NCI-H1417 (cell line): ENCODE results near the gene MICAL3.

ENCODE experiments used
- DNase-seq, 3 experiments: peaks; one replicate each; lab custom pipeline; 2025; lab: John Stamatoyannopoulos, UW

Gene MICAL3

DNA sequence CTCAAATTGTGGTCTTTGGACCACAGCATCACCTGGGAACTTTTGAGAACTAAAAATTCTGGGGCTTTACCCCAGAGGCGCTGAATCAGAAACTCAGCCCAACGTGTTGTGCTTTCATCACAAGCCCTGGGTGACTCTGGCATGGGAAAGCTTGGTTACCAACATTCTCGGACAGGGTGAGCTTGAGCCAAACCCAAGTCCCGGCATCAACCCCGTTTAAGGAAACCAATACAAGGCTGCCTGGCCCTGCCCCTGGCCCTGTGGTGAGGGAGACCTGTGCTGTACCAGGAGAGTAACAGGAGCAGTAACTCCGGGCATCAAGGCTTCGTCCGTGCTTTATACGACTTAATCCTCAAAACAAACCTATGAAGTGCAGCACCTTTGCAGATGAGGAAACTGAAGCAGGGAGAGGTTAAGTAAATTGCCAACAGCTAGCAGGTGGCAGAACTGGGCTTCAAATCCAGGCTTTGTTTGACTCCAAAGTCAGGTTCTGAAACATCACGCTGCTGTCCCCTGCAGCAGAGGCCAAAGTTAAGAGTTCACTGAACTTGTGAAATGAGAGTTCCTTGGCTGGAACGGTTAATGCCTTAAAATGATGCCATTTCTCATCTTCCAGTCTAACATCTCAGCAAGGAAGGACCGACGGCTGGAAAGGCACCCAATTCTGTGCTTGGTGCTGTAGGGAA lies 186.0 kb downstream of the MICAL3 start:
- no peak for DNase-seq

DNA sequence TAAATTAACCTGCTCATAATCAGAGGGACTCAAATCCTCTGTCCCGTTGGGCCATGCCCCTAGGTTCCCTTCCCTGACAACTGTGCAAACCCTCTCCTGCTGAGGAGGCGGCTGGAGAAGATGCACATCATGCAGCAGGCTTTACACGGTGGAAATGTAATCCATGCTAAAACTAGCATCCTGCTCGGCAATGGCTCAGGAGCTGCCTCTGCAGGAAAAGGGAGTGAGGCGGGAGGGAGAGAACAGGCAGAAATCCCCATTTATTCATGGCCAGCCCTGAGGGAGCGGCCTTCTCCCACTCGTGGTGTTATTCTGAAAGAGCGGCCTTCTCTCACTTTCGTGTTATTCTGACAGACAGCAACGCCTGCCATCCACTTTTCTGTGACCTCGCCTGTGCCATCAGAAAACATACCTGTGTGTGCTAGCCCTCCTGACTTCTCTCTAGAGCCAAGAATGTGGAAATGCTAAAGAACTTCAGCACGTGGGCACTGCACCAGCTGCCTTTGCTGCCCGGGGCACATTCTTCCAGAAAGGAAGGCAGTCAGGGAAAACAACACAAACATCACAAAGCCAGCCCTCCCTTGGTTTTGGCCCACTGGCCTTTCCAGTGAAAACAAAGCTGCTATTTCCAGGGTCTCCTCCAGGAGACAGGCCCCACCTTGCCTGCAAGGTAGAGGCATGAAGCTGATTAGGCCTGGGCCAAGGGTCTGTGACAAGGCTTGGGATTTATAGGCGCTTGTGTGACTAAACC lies 187.2 kb downstream of the MICAL3 start:
- no peak for DNase-seq

DNA sequence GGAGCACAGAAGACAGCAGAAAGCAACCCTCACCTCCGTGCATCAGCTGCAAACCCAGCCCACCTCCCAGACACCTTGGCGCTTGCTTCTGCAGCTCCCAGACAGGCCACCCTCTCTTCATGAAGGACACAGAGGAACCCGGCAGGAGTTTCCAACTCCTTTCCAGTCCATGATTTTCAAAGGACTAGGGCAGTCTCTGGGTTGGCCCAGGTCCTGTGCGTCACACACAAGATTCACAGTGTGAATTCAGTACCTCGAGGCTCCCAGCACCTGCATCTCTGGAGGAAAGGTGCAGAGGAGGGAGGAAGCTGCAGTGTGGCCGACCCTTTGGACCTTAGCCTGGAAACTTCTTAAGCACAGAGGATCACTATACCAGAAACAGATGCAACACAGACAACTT lies 189.1 kb downstream of the MICAL3 start:
- no peak for DNase-seq

GRCh38 chr22:17833489-17833888 lies 190.9 kb downstream of the MICAL3 start:
- DNase-seq = no peak

DNA sequence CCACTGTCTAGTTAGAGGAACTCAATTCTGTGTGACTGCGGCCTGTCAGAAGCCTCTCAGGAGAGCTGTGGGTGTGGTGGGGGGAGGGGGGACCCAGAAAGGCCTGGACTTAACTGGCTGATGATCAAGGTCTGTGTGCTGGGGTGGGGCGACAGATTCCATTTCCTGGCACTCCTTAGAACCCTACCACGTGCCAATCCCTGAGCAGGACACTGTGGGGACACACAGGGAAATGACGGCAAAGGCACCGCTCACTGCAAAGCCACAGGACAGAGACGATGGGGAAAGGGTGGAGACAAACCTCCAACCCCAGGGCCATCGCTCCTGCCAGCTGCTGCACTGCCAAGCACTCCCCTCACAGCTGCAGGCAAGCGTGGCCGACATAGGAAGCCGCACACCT lies 191.7 kb downstream of the MICAL3 start:
- DNase-seq = peak in 1 of 3 experiments; percentile 13

DNA sequence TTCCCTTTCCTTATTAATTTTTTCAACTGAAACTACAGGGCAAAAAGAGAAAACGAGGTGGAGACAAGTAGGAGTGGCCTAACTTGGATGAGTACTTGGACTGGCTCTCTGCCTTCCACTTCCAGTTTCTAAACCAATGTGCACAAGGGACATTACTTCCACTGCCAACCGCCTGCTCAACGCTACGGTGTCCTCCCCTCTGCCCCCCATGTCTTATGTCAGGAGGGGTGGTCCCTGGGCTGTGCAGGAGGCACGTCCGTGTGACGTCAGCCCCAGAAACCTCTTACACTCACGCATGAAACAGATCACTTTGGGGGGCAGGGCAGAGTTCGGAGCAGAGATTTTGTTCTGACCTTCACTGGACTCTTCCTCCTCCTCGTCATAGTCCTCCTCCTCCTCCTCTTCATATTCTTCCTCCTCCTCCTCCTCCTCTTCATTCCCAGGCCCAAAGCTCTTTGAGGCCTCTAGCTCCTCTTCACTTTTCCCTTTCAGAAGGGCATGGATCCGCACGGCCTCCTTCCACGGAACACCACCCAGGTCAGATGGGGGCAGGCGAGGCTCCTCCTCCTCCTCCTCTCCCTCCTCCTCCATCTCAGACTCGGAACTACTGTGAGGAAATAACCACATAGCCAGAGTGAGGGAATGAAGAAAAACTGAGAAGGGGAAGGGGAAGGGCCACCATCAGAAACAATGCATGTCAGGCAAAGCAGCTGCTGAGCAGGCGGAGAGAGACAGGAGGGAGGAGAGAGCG lies 192.7 kb downstream of the MICAL3 start:
- no peak for DNase-seq

DNA sequence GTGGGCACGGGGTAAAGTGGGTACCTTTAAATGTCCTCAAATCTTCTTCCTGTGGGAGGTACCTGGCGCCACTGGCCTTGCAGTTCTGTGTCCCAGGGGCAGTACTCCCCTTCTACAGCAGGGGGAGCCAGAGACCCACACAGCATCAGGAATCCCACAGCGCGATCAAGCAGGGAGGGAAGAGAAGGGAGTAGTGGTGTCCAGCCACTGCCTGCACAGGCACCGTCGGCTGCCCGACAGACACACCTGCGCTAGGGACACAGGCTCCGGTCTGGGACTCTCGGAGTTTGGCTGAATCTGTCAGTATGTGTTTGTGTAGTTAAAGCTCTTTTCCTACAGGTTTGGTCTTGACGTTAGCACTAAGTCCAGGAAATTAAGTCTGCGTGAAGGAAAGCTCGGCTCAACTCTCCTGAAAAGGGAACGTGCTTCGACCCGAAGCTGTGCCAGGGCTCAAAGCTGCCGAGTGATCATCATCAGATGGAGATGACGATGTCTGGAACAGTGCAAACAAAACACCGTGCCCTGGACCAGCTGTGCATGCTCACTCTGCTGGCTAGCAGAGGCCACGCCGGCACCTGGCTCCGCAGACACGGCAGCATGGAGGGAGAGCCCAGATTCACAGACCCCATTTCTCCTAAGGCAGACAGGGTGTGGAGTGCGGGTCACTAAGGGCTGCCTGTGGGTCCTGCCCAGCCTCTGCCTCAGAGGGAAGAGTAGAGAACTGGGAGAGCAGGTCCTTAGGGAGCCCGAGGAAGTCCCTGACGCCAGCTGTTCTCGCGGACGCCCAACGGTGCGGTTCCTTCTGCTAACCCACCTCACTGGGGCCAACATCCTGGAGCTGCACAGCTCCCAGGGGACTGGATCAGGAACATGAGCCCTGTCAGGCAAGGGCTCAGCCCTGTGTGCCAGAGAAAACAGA lies 194.1 kb downstream of the MICAL3 start:
- peak; percentile 59 to 78 (median 64) for DNase-seq

- DNase-seq = no peak
Observed at GRCh38 chr22:17829695-17830042, 194.7 kb downstream of the MICAL3 start.

DNA sequence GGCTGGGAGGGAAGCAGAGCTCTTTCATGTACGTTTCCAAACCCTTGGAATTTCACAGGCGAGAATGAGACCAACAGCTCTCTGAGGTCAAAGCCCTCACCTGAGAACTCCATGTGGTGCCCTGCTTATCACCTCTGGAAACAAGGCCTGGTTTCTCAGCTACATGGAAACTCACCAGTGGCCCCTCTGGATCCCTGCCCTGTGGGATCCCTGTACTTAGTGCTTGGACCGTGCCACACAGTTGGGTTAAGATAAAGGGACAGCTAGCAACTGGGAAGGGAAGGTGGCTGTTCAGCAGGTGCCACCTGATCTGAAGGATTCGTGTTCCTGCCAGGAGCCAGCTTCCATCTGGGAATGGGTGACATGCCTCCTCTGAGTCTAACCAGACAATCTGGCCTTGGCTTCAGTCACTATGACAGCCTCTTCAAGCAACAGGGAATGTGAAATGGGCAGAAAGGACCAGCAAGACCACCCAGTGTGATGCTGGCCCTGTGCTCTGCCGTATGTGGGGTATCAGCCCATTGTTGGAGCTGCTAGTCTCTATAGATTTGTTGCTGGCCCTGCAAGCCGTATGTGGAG lies 195.8 kb downstream of the MICAL3 start:
- no peak for DNase-seq

GRCh38 chr22:17827466-17827865 lies 196.9 kb downstream of the MICAL3 start:
- DNase-seq = no peak

GRCh38 chr22:17825876-17826550 lies 198.3 kb downstream of the MICAL3 start:
- DNase-seq = no peak

GRCh38 chr22:17824457-17824856 lies 199.9 kb downstream of the MICAL3 start:
- no peak for DNase-seq

GRCh38 chr22:17823964-17824363 lies 200.4 kb downstream of the MICAL3 start:
- DNase-seq = no peak

DNA sequence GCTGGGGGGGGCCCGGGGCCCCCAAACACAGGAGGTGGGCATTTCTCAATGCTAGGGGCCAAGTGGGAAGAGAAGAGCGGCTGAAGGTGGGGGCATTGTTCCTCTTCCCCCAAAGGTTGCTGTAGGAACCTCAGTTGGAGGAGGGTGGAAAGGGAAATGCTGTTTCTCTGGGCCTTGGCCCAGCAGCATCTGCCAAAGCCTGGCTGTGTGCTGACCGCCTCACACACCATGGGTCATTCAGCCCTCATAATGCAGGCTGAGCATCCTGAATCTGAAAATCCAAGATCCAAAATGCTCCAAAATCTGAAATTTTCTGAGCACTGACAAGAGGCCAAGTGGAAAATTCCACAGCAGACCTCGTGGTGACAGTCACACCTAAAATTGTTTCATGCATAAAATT lies 201.1 kb downstream of the MICAL3 start:
- DNase-seq = no peak

GRCh38 chr22:17822087-17822486 lies 202.3 kb downstream of the MICAL3 start:
- no peak for DNase-seq

GRCh38 chr22:17820879-17821439 lies 203.4 kb downstream of the MICAL3 start:
- no peak for DNase-seq

GRCh38 chr22:17818649-17819048 lies 205.7 kb downstream of the MICAL3 start:
- no peak for DNase-seq

DNA sequence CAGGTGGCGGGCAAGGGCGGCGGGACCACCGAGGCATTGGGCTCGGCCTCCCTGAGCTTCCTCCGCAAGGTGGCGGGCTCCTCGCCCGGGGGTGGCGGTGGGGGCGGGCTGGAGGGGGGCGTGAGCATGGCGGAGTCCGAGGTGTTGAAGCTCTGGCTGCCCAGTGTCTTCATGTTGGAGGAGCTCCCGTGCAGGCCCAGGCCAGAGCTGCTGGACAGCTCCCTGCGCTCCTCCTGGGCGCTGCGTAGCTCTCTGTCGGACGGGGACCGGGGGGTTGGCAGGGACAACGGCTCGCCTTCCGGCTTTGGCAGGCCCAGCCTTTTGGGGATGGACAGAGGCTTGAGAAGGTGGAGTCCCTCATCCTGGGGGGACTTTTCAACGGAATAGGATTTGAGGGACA lies 206.2 kb downstream of the MICAL3 start:
- DNase-seq = no peak

DNA sequence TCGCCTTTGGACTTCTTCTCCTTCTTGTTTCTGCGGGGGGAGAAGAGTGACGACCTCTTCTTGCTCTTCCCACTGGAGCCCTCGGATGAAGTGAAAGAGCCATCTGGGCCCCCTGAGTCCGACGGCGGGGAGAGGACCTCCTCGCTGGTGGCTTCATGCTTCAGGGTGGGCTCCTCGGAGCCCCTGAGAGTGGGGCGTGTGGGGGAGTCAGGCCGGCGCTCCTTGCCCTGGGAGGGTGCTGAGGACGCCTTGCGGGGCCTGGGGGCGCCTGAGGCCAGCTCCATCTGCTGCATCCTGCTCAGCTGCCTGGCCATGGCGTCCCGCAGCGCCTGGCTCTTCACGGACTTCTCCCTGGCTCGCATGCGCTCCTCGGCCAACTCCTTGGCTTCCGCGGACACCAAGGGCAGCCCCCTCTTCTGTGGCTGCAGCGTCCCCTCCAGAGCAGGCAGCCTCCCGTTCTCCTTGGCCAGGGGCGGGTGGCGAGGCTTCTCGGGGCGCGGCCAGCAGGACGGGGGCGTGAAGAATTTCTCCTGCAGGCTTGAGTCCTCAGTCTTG lies 206.8 kb downstream of the MICAL3 start:
- DNase-seq = no peak

GRCh38 chr22:17817079-17817478 lies 207.3 kb downstream of the MICAL3 start:
- DNase-seq = no peak
